H9 (cell line): ENCODE data around the gene JCHAIN. TPM values are rescaled to one million over a fixed set of nuclear protein-coding genes. Genes with fewer than 3 reads are reported as not detected.

Experiments
- DNase-seq: peaks from one replicate; pipeline ENCODE4 v3.0.0-alpha.2; 2017
- H2AFZ ChIP-seq: one replicate; pipeline ENCODE4 v1.6.1; 2013; ENCODE audit warnings: mild to moderate bottlenecking, low read length, control low read depth, moderate library complexity
- H2AK5ac ChIP-seq: 2 replicates; pipeline ENCODE4 v1.6.1; 2013; ENCODE audit warnings: low read length, control low read depth, mixed read lengths; ENCODE audit not compliant: insufficient read length
- H2BK120ac ChIP-seq: one replicate; pipeline ENCODE4 v1.6.1; 2013; ENCODE audit warnings: low read depth, mild to moderate bottlenecking, low read length, control low read depth, inconsistent platforms; ENCODE audit not compliant: poor library complexity, severe bottlenecking
- H2BK12ac ChIP-seq: 2 replicates; pipeline ENCODE4 v1.6.1; 2013; ENCODE audit warnings: low read length, control low read depth, mixed read lengths, low read depth; ENCODE audit not compliant: insufficient read length
- H2BK15ac ChIP-seq: 2 replicates; pipeline ENCODE4 v1.6.1; 2013; ENCODE audit warnings: low read depth, low read length, control low read depth
- H2BK20ac ChIP-seq: one replicate; pipeline ENCODE4 v1.6.1; 2013; ENCODE audit warnings: low read depth, mild to moderate bottlenecking, low read length, control low read depth, inconsistent platforms; ENCODE audit not compliant: poor library complexity, severe bottlenecking
- H2BK5ac ChIP-seq: 2 replicates; pipeline ENCODE4 v1.6.1; 2013; ENCODE audit warnings: low read length, control low read depth, mixed read lengths; ENCODE audit not compliant: insufficient read length
- H3K14ac ChIP-seq: 2 replicates; pipeline ENCODE4 v1.6.1; 2013; ENCODE audit warnings: low read length, control low read depth; ENCODE audit not compliant: insufficient read depth
- H3K18ac ChIP-seq: 2 replicates; pipeline ENCODE4 v1.6.1; 2013; ENCODE audit warnings: low read depth, mild to moderate bottlenecking, mixed read lengths, low read length, control low read depth; ENCODE audit not compliant: insufficient read length
- H3K23ac ChIP-seq: 2 replicates; pipeline ENCODE4 v1.6.1; 2013; ENCODE audit warnings: low read length, control low read depth, mixed read lengths, low read depth; ENCODE audit not compliant: insufficient read length
- H3K23me2 ChIP-seq: 2 replicates; pipeline ENCODE4 v1.6.1; 2013; ENCODE audit warnings: low read depth, mild to moderate bottlenecking, mixed read lengths, low read length, control low read depth; ENCODE audit not compliant: insufficient read length, poor library complexity, severe bottlenecking
- H3K27ac ChIP-seq: 2 replicates; pipeline ENCODE4 v1.5.1; 2013; ENCODE audit warnings: low read length, control low read depth, mixed read lengths, low read depth; ENCODE audit not compliant: insufficient read length
- H3K27me3 ChIP-seq: 2 replicates; pipeline ENCODE4 v1.6.1; 2013; ENCODE audit warnings: low read length, control low read depth, inconsistent platforms; ENCODE audit not compliant: insufficient read depth
- H3K4ac ChIP-seq: 2 replicates; pipeline ENCODE4 v1.6.1; 2013; ENCODE audit warnings: low read depth, mild to moderate bottlenecking, control low read depth, inconsistent platforms, low read length, moderate library complexity
- H3K4me1 ChIP-seq: 2 replicates; pipeline ENCODE4 v1.6.1; 2013; ENCODE audit warnings: low read length, control low read depth, inconsistent platforms; ENCODE audit not compliant: insufficient read depth
- H3K4me2 ChIP-seq: 2 replicates; pipeline ENCODE4 v1.6.1; 2013; ENCODE audit warnings: low read length, control low read depth, mixed read lengths; ENCODE audit not compliant: insufficient read length, insufficient read depth
- H3K56ac ChIP-seq: 2 replicates; pipeline ENCODE4 v1.6.1; 2013; ENCODE audit warnings: low read depth, mild to moderate bottlenecking, mixed read lengths, low read length, control low read depth; ENCODE audit not compliant: insufficient read length
- H3K79me1 ChIP-seq: 2 replicates; pipeline ENCODE4 v1.6.1; 2013; ENCODE audit warnings: low read depth, mild to moderate bottlenecking, moderate library complexity, low read length, control low read depth, inconsistent platforms; ENCODE audit not compliant: insufficient read depth, poor library complexity, severe bottlenecking
- H3K79me2 ChIP-seq: 2 replicates; pipeline ENCODE4 v1.6.1; 2013; ENCODE audit warnings: low read length, control low read depth, inconsistent platforms; ENCODE audit not compliant: insufficient read depth
- H3K9ac ChIP-seq: 2 replicates; pipeline ENCODE4 v1.6.1; 2013; ENCODE audit warnings: low read length, control low read depth, mixed read lengths; ENCODE audit not compliant: insufficient read length; ENCODE audit errors: extremely low read depth
- H3K9me3 ChIP-seq: one replicate; pipeline ENCODE4 v1.6.1; 2013; ENCODE audit warnings: low read depth, low read length, inconsistent platforms; ENCODE audit not compliant: control insufficient read depth
- H3T11ph ChIP-seq: one replicate; pipeline ENCODE4 v1.6.1; 2013; ENCODE audit warnings: mild to moderate bottlenecking, low read length, control low read depth, inconsistent platforms
- H4K20me1 ChIP-seq: one replicate; pipeline ENCODE4 v1.6.1; 2013; ENCODE audit not compliant: control insufficient read depth, insufficient read length, insufficient read depth
- H4K5ac ChIP-seq: 2 replicates; pipeline ENCODE4 v1.6.1; 2013; ENCODE audit warnings: low read depth, mild to moderate bottlenecking, mixed read lengths, low read length, control low read depth; ENCODE audit not compliant: insufficient read length
- H4K8ac ChIP-seq: replicated peaks from 2 replicates; pipeline ENCODE4 v1.6.1; 2013; ENCODE audit warnings: low read length, control low read depth, mixed read lengths, low read depth; ENCODE audit not compliant: insufficient read length
- H4K91ac ChIP-seq: 2 replicates; pipeline ENCODE4 v1.6.1; 2013; ENCODE audit warnings: low read depth, mild to moderate bottlenecking, moderate library complexity, mixed read lengths, low read length, control low read depth; ENCODE audit not compliant: insufficient read length
- H3K27ac Mint-ChIP-seq, 3 experiments: 2 replicates in 2 of 3; 3 replicates in 1 of 3; pipeline ENCODE4 v1.8.0; 2020 to 2021; ENCODE audit warnings: mixed read lengths in 3 of 3, mild to moderate bottlenecking in 1 of 3, moderate library complexity in 1 of 3
- H3K27me3 Mint-ChIP-seq: 2 replicates; pipeline ENCODE4 v1.8.0; 2021; ENCODE audit warnings: low read depth, mild to moderate bottlenecking, moderate library complexity, mixed read lengths
- H3K36me3 Mint-ChIP-seq, 3 experiments: 2 replicates in 2 of 3; 3 replicates in 1 of 3; pipeline ENCODE4 v1.8.0; 2020 to 2021; ENCODE audit warnings: low read depth in 3 of 3, mixed read lengths in 3 of 3; ENCODE audit not compliant: insufficient read depth in 1 of 3
- H3K4me1 Mint-ChIP-seq, 2 experiments: 2 replicates each; pipeline ENCODE4 v1.8.0; 2020; ENCODE audit warnings: mixed read lengths in 2 of 2
- H3K4me3 Mint-ChIP-seq, 2 experiments: 2 replicates in 1 of 2; 3 replicates in 1 of 2; pipeline ENCODE4 v1.8.0; 2020 to 2021; ENCODE audit warnings: mild to moderate bottlenecking in 2 of 2, mixed read lengths in 2 of 2, moderate library complexity in 1 of 2
- H3K9me3 Mint-ChIP-seq, 2 experiments: 2 replicates in 1 of 2; 3 replicates in 1 of 2; pipeline ENCODE4 v1.8.0; 2020; ENCODE audit warnings: mild to moderate bottlenecking in 2 of 2, mixed read lengths in 2 of 2, moderate library complexity in 1 of 2
- WGBS: extraction: QIAGEN DNeasy Blood & Tissue Kit; methylation state at CpG from one replicate; pipeline ENCODE4 v1.1.7; 2013; ENCODE audit warnings: missing lambda C conversion rate, low lambda C conversion rate, mixed read lengths; ENCODE audit not compliant: insufficient read length; ENCODE audit errors: extremely low coverage; 5-methylcytosine and 5-hydroxymethylcytosine counted together
- total RNA-seq: library from RNA; stranded (reverse); gene quantifications from 2 replicates; pipeline ENCODE4 v1.2.1, GENCODE V29; 2021
- TF ChIP-seq, protein P1 (sequence below): fragments of 200-600 bp; sonication (generic); conservative IDR thresholded peaks from 3 replicates; pipeline ENCODE4 v1.8.0; 2021; ENCODE audit warnings: antibody characterized with exemption, mild to moderate bottlenecking

JCHAIN gene
- total RNA-seq, 1 experiment from 2014 or later, result not detected

DNA sequence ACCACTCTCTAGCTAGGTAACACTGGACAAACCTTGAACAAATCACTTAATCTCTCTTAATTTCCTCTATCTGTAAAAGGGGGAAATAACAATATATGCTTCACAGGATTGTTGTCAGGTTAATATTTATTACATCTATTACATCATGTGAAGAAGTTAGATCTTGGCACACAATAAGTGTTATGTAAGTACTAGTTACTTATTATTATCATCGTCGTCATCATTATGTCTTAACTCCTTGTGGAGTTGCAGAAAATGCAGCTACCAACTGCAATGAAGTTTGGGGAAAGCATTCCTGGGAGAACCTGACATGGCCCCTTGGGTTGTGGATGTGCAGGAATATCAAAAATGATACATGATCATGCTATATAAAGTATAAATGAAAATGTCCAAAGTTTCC is 4.8 kb upstream of the JCHAIN start:
- H3K23me2 ChIP-seq, result no peaks in the 10 kb centered on the region
- H3K4ac ChIP-seq, result no peak overlapping the region
- no peak overlapping the region for H2BK5ac ChIP-seq
- no peak overlapping the region for H3K18ac ChIP-seq
- no peak overlapping the region for H3K9ac ChIP-seq
- H3K27me3 ChIP-seq, result no peaks in the 10 kb centered on the region
- no CpG with 5 or more reads among the region's 2 CpGs for WGBS
- TF ChIP-seq, protein P1, sequence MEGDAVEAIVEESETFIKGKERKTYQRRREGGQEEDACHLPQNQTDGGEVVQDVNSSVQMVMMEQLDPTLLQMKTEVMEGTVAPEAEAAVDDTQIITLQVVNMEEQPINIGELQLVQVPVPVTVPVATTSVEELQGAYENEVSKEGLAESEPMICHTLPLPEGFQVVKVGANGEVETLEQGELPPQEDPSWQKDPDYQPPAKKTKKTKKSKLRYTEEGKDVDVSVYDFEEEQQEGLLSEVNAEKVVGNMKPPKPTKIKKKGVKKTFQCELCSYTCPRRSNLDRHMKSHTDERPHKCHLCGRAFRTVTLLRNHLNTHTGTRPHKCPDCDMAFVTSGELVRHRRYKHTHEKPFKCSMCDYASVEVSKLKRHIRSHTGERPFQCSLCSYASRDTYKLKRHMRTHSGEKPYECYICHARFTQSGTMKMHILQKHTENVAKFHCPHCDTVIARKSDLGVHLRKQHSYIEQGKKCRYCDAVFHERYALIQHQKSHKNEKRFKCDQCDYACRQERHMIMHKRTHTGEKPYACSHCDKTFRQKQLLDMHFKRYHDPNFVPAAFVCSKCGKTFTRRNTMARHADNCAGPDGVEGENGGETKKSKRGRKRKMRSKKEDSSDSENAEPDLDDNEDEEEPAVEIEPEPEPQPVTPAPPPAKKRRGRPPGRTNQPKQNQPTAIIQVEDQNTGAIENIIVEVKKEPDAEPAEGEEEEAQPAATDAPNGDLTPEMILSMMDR, result no peak
- H3K9me3 ChIP-seq, result no peaks in the 10 kb centered on the region
- H3K79me2 ChIP-seq, result no peaks in the 10 kb centered on the region
- H3K14ac ChIP-seq, result no peak overlapping the region
- no peak overlapping the region for H2BK15ac ChIP-seq
- no peak overlapping the region for H4K5ac ChIP-seq
- no peak overlapping the region for H2BK120ac ChIP-seq
- H3K27ac ChIP-seq, result no peak overlapping the region
- no peak overlapping the region for H3K4me3 Mint-ChIP-seq
- H3K79me1 ChIP-seq, result no peaks in the 10 kb centered on the region
- H3K4me2 ChIP-seq, result no peak overlapping the region
- no peaks in the 10 kb centered on the region for H3K36me3 Mint-ChIP-seq
- H3K9me3 Mint-ChIP-seq, result no peaks in the 10 kb centered on the region
- DNase-seq, result no peak
- H2BK12ac ChIP-seq, result no peak overlapping the region
- H3T11ph ChIP-seq, result no peak overlapping the region
- H3K27me3 Mint-ChIP-seq, result peaks cover 3% of the 10 kb centered on the region; the same call in 1 of the 2 replicates
- H4K91ac ChIP-seq, result no peak overlapping the region
- H2BK20ac ChIP-seq, result no peak overlapping the region
- H3K27ac Mint-ChIP-seq, result no peak overlapping the region
- no peak overlapping the region for H2AFZ ChIP-seq
- no peaks in the 10 kb centered on the region for H3K4me1 ChIP-seq
- H2AK5ac ChIP-seq, result no peak overlapping the region
- no peaks in the 10 kb centered on the region for H3K4me1 Mint-ChIP-seq
- no peak overlapping the region for H3K23ac ChIP-seq
- no peak overlapping the region for H3K56ac ChIP-seq
- H4K8ac ChIP-seq, result no peak overlapping the region
- H4K20me1 ChIP-seq, result no peaks in the 10 kb centered on the region
